Measurements from ENCODE around the gene FZD4. TPM values are rescaled to one million over a fixed set of nuclear protein-coding genes. Genes with fewer than 3 reads are reported as not detected.

The FZD4 gene
- total and polyA plus RNA-seq, 2 donors (not counting 3 experiments of a cell fraction or from before 2014, with no cell fraction given) = 56.6 to 112 TPM

DNA sequence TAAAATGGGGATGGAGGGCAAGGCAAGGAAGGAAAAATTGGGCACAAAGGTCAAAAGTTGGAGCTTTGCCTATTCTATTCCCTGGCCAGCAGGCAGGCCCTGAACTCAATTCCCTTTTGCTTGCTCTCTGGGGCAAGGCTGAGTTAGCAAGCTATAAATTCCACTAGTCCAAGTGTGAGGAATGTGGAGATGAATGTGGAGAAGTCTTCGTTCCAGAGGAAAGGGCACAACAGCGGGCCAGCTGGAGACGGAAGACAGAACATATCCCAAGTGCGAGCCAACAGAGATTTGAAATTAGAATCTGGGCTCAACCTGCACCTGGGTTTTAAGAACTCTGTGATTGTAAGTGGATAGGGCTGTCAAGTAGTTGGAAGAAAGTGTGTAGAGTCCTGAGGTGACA lies 29.5 kb upstream of the FZD4 start:
- no peaks in the 10 kb centered on the region for H3K79me2 ChIP-seq (ENCODE audit: control insufficient read depth, insufficient read depth, low read length)
- no peaks in the 10 kb centered on the region for H3K9me3 ChIP-seq (replicated peaks; ENCODE audit: control insufficient read depth, insufficient read depth, low read length)
- H4K20me1 ChIP-seq (replicated peaks; ENCODE audit: control insufficient read depth, extremely low read depth, insufficient read depth, low read length) = no peaks in the 10 kb centered on the region
- ChIA-PET CTCF (interaction anchor here (1.4 to 3.2 kb wide), 3 partner anchors 10 to 30 kb away, joined by 3 to 17 read pairs (median 10); partner anchors contain the start of gene FZD4), POLR2A (no interaction called here)
- no TSS peak for BruUV-seq (replicated peaks)
- no peak overlapping the region for H3K4me3 ChIP-seq (replicated peaks in 1 of 3; ENCODE audit: insufficient read depth in 1 of 3, low read depth in 1 of 3, low read length in 3 of 3)
- H3K27ac ChIP-seq (ENCODE audit: insufficient read depth, low read depth, low read length) = no peak overlapping the region
- no peaks in the 10 kb centered on the region for H3K4me1 ChIP-seq (ENCODE audit: control insufficient read depth, extremely low read depth, insufficient read depth, low read length)
- intact Hi-C loops (cut with micrococcal nuclease) = no loop called here
- TF ChIP-seq POLR2A (IDR thresholded peaks at IDR 0.05; ENCODE audit: low read depth, low read length) (no peak), JUN (IDR thresholded peaks at IDR 0.05; ENCODE audit: borderline replicate concordance, insufficient read depth, insufficient read length, low read depth) (no peak), GATA2 (IDR thresholded peaks at IDR 0.05; ENCODE audit: insufficient read depth, insufficient read length, low read depth, low read length) (no peak), POLR2AphosphoS5 (IDR thresholded peaks at IDR 0.05; ENCODE audit: insufficient read depth, low read depth, low read length) (no peak), FOS (IDR thresholded peaks at IDR 0.05; ENCODE audit: borderline replicate concordance, insufficient read depth, low read length) (no peak), MYC (IDR thresholded peaks at IDR 0.05; ENCODE audit: low read depth, low read length) (no peak)
- TF ChIP-seq, protein P1, sequence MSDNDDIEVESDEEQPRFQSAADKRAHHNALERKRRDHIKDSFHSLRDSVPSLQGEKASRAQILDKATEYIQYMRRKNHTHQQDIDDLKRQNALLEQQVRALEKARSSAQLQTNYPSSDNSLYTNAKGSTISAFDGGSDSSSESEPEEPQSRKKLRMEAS (IDR thresholded peaks at IDR 0.05; ENCODE audit: insufficient read depth, insufficient read length) = no peak
- TF ChIP-seq, protein P2, sequence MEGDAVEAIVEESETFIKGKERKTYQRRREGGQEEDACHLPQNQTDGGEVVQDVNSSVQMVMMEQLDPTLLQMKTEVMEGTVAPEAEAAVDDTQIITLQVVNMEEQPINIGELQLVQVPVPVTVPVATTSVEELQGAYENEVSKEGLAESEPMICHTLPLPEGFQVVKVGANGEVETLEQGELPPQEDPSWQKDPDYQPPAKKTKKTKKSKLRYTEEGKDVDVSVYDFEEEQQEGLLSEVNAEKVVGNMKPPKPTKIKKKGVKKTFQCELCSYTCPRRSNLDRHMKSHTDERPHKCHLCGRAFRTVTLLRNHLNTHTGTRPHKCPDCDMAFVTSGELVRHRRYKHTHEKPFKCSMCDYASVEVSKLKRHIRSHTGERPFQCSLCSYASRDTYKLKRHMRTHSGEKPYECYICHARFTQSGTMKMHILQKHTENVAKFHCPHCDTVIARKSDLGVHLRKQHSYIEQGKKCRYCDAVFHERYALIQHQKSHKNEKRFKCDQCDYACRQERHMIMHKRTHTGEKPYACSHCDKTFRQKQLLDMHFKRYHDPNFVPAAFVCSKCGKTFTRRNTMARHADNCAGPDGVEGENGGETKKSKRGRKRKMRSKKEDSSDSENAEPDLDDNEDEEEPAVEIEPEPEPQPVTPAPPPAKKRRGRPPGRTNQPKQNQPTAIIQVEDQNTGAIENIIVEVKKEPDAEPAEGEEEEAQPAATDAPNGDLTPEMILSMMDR (IDR thresholded peaks at IDR 0.05; ENCODE audit: extremely low read depth in 1 of 2, insufficient read depth in 1 of 2, low read depth in 1 of 2, low read length in 2 of 2) = no peak
- dilution Hi-C loops (cut with MboI; ENCODE audit: extremely low pct_ligation_motif_present, low sequenced_read_pairs) = no loop called here
- DNase-seq (ENCODE audit: low read depth, low spot score) (no peak), FAIRE-seq (no peak)
- H3K9me1 ChIP-seq (replicated peaks; ENCODE audit: control insufficient read depth, extremely low read depth, insufficient read depth, low read length) = no peaks in the 10 kb centered on the region
- H3K4me2 ChIP-seq (ENCODE audit: insufficient read depth, low read length) = no peak overlapping the region
- no peaks in the 10 kb centered on the region for H3K36me3 ChIP-seq (ENCODE audit: control insufficient read depth in 2 of 2, extremely low read depth in 1 of 2, insufficient read depth in 2 of 2, low read length in 2 of 2)
- H3K9ac ChIP-seq (replicated peaks; ENCODE audit: extremely low read depth, insufficient read depth, low read length) = no peak overlapping the region
- no peak overlapping the region for H2AFZ ChIP-seq (ENCODE audit: low read depth, low read length)
- H3K27me3 ChIP-seq (ENCODE audit: control insufficient read depth in 2 of 2, insufficient read depth in 2 of 2, low read length in 2 of 2) = no peaks in the 10 kb centered on the region
